H1 (cell line): Measurements from ENCODE around the gene AFF2. TPM values are rescaled to one million over a fixed set of nuclear protein-coding genes. Genes with fewer than 3 reads are reported as not detected.

Source experiments
- CTCF ChIA-PET: fragments of 300-600 bp; sonication (Branson Sonifier 250); formaldehyde crosslinking; loops from one replicate; lab custom pipeline; 2021; ENCODE audit not compliant: partially characterized antibody; lab: Charles Lee
- POLR2A ChIA-PET: fragments of 300-600 bp; sonication (Branson Sonifier 250); formaldehyde crosslinking; loops from one replicate; lab custom pipeline; 2021; ENCODE audit warnings: inconsistent platforms; ENCODE audit not compliant: partially characterized antibody; lab: Charles Lee
- DNase-seq, 2 experiments: peaks; one replicate each; pipeline versions ENCODE4 v3.0.0 to v3.0.0-alpha.2; 2010 to 2022; ENCODE audit warnings: low spot score in 2 of 2, low read depth in 1 of 2, mixed read lengths in 1 of 2
- FAIRE-seq: peaks from 2 replicates; lab custom pipeline; 2011; peaks lifted over from hg19 to GRCh38; lab: Jason Lieb, UNC
- H2AFZ ChIP-seq: 2 replicates; pipeline ENCODE4 v1.8.1; 2012; ENCODE audit warnings: low read length, inconsistent platforms
- H2AK5ac ChIP-seq: 2 replicates; pipeline ENCODE4 v1.6.1; 2013; ENCODE audit warnings: low read depth, low read length
- H2BK120ac ChIP-seq: replicated peaks from 2 replicates; pipeline ENCODE3; 2013; ENCODE audit warnings: low read depth, low read length, inconsistent platforms
- H2BK12ac ChIP-seq: 2 replicates; pipeline ENCODE4 v1.6.1; 2013; ENCODE audit warnings: low read depth, low read length
- H2BK15ac ChIP-seq: 2 replicates; pipeline ENCODE4 v1.6.1; 2013; ENCODE audit warnings: low read length
- H2BK20ac ChIP-seq: 2 replicates; pipeline ENCODE4 v1.6.1; 2013; ENCODE audit warnings: low read length
- H2BK5ac ChIP-seq: 2 replicates; pipeline ENCODE4 v1.6.1; 2013; ENCODE audit warnings: low read depth, low read length
- H3K14ac ChIP-seq: 2 replicates; pipeline ENCODE4 v1.6.1; 2013; ENCODE audit warnings: inconsistent platforms; ENCODE audit not compliant: insufficient read length
- H3K18ac ChIP-seq: 2 replicates; pipeline ENCODE4 v1.6.1; 2013; ENCODE audit warnings: low read length; ENCODE audit errors: extremely low read depth
- H3K23ac ChIP-seq: 2 replicates; pipeline ENCODE4 v1.6.1; 2013; ENCODE audit warnings: inconsistent platforms; ENCODE audit not compliant: insufficient read length
- H3K23me2 ChIP-seq: 2 replicates; pipeline ENCODE4 v1.6.1; 2013; ENCODE audit warnings: low read depth, low read length
- H3K27ac ChIP-seq: 2 replicates; pipeline ENCODE4 v1.6.1; 2011; ENCODE audit warnings: low read depth, low read length, inconsistent platforms
- H3K27me3 ChIP-seq, 4 experiments: replicated peaks in 1 of 4; 1 replicate in 1 of 4; 2 replicates in 3 of 4; pipeline versions ENCODE4 v1.6.1 to v1.8.1; 2011 to 2013; ENCODE audit warnings: low read length in 3 of 4, mild to moderate bottlenecking in 3 of 4, inconsistent platforms in 2 of 4, mixed read lengths in 2 of 4, moderate library complexity in 1 of 4; ENCODE audit not compliant: control insufficient read depth in 3 of 4, insufficient read depth in 3 of 4; ENCODE audit errors: extremely low read depth in 1 of 4
- H3K36me3 ChIP-seq, 4 experiments: 2 replicates each; pipeline versions ENCODE4 v1.6.1 to v1.8.1; 2011 to 2013; ENCODE audit warnings: mild to moderate bottlenecking in 4 of 4, low read length in 3 of 4, moderate library complexity in 2 of 4, control low read depth in 1 of 4, inconsistent platforms in 1 of 4; ENCODE audit not compliant: insufficient read depth in 4 of 4, control insufficient read depth in 2 of 4
- H3K4ac ChIP-seq: replicated peaks from 2 replicates; pipeline ENCODE3; 2013; ENCODE audit warnings: low read length, low read depth, mixed read lengths, inconsistent platforms; ENCODE audit not compliant: insufficient read length
- H3K4me1 ChIP-seq, 4 experiments: replicated peaks in 1 of 4; 1 replicate in 1 of 4; 2 replicates in 3 of 4; pipeline versions ENCODE4 v1.6.1 to v1.8.1; 2011 to 2013; ENCODE audit warnings: low read length in 3 of 4, inconsistent platforms in 2 of 4, mixed read lengths in 1 of 4; ENCODE audit not compliant: insufficient read depth in 4 of 4, control insufficient read depth in 3 of 4
- H3K4me2 ChIP-seq, 2 experiments: 2 replicates each; pipeline versions ENCODE4 v1.6.1 to v1.8.1; 2011 to 2013; ENCODE audit warnings: low read depth in 2 of 2, low read length in 2 of 2, control low read depth in 1 of 2, inconsistent platforms in 1 of 2, mild to moderate bottlenecking in 1 of 2; ENCODE audit not compliant: insufficient read depth in 1 of 2
- H3K4me3 ChIP-seq, 4 experiments: fragments of 200-600, 300-600 bp in 1 of 4; sonication (generic), shearing (Covaris generic), sonication (Bioruptor Twin) in 1 of 4; 2 replicates each; pipeline versions ENCODE4 v1.5.1 to v1.8.1; 2011 to 2016; ENCODE audit warnings: low read length in 4 of 4, low read depth in 3 of 4, control low read depth in 2 of 4, inconsistent platforms in 2 of 4, mild to moderate bottlenecking in 2 of 4, mixed read lengths in 1 of 4, moderate library complexity in 1 of 4; ENCODE audit not compliant: insufficient read depth in 2 of 4; ENCODE audit errors: extremely low read depth in 1 of 4
- H3K56ac ChIP-seq: replicated peaks from 2 replicates; pipeline ENCODE3; 2013; ENCODE audit warnings: low read depth, mild to moderate bottlenecking, mixed read lengths, low read length, inconsistent platforms; ENCODE audit not compliant: insufficient read length
- H3K79me1 ChIP-seq: 2 replicates; pipeline ENCODE4 v1.6.1; 2013; ENCODE audit warnings: low read depth, low read length, control low read depth
- H3K79me2 ChIP-seq, 2 experiments: 2 replicates each; pipeline versions ENCODE4 v1.6.1 to v1.8.1; 2012 to 2013; ENCODE audit warnings: low read length in 2 of 2, mild to moderate bottlenecking in 2 of 2, inconsistent platforms in 1 of 2; ENCODE audit not compliant: insufficient read depth in 2 of 2, control insufficient read depth in 1 of 2
- H3K9ac ChIP-seq, 4 experiments: replicated peaks in 1 of 4; 1 replicate in 1 of 4; 2 replicates in 3 of 4; pipeline versions ENCODE4 v1.6.1 to v1.8.1; 2011 to 2013; ENCODE audit warnings: low read depth in 3 of 4, low read length in 3 of 4, control low read depth in 2 of 4, mild to moderate bottlenecking in 2 of 4, moderate library complexity in 2 of 4, inconsistent platforms in 1 of 4; ENCODE audit errors: extremely low read depth in 1 of 4
- H3K9me3 ChIP-seq, 2 experiments: 2 replicates each; pipeline versions ENCODE4 v1.6.1 to v1.8.1; 2012 to 2013; ENCODE audit warnings: mild to moderate bottlenecking in 2 of 2, moderate library complexity in 2 of 2, control low read depth in 1 of 2, inconsistent platforms in 1 of 2, low read depth in 1 of 2, low read length in 1 of 2, mixed read lengths in 1 of 2; ENCODE audit not compliant: insufficient read depth in 2 of 2
- H4K20me1 ChIP-seq, 2 experiments: replicated peaks in 1 of 2; 2 replicates each; pipeline versions ENCODE3 to v1.8.1; 2011 to 2013; ENCODE audit warnings: inconsistent platforms in 2 of 2, low read length in 2 of 2, mild to moderate bottlenecking in 1 of 2; ENCODE audit not compliant: insufficient read depth in 2 of 2, control insufficient read depth in 1 of 2
- H4K5ac ChIP-seq: 2 replicates; pipeline ENCODE4 v1.6.1; 2013; ENCODE audit warnings: low read length, low read depth, mixed read lengths, inconsistent platforms; ENCODE audit not compliant: insufficient read length
- H4K8ac ChIP-seq: 2 replicates; pipeline ENCODE4 v1.8.0; 2013; ENCODE audit warnings: mild to moderate bottlenecking, moderate library complexity, low read length, inconsistent platforms; ENCODE audit not compliant: insufficient read depth; ENCODE audit errors: extremely low read depth
- H4K91ac ChIP-seq: replicated peaks from 2 replicates; pipeline ENCODE3; 2013; ENCODE audit warnings: low read length, mixed read lengths, inconsistent platforms; ENCODE audit not compliant: insufficient read length
- KDM1A ChIP-seq: fragments of 200-600, 300-600 bp; sonication (generic); IDR thresholded peaks from 2 replicates; pipeline ENCODE4 v1.7.1; 2016; ENCODE audit warnings: mild to moderate bottlenecking, low read length, borderline replicate concordance
- NRF1 ChIP-seq: IDR thresholded peaks from 2 replicates; pipeline ENCODE4 v1.6.1; 2011; ENCODE audit warnings: mild to moderate bottlenecking, low read depth, low read length, improper control_type of control experiment
- RNF2 ChIP-seq: fragments of 200-900, 300-1000 bp; sonication (generic); IDR thresholded peaks from 2 replicates; pipeline ENCODE4 v1.7.1; 2016; ENCODE audit warnings: borderline replicate concordance, low read depth, mild to moderate bottlenecking, antibody characterized with exemption, low read length; ENCODE audit not compliant: poor library complexity, severe bottlenecking; ENCODE audit errors: missing control alignments
- SP4 ChIP-seq: IDR thresholded peaks from 2 replicates; pipeline ENCODE4 v1.6.1; 2012; ENCODE audit warnings: low read length, inconsistent platforms
- ZNF274 ChIP-seq: IDR thresholded peaks from 2 replicates; pipeline ENCODE4 v1.7.0; 2012; ENCODE audit warnings: low read length, borderline replicate concordance; ENCODE audit errors: extremely low read depth
- whole genome bisulfite sequencing, 2 experiments: shearing (Covaris generic) in 1 of 2; methylation state at CpG; one replicate each; pipeline versions ENCODE4 v1.1.6 to v1.1.7; 2013 to 2015; ENCODE audit warnings: low lambda C conversion rate in 2 of 2, mixed read lengths in 2 of 2, inconsistent platforms in 1 of 2, low coverage in 1 of 2, missing lambda C conversion rate in 1 of 2; ENCODE audit not compliant: insufficient replicate concordance in 2 of 2, insufficient coverage in 1 of 2, insufficient read length in 1 of 2; ENCODE audit errors: extremely low coverage in 1 of 2, missing lambda C conversion rate in 1 of 2; 5-methylcytosine and 5-hydroxymethylcytosine counted together
- polyA plus RNA-seq, 7 experiments: library from polyadenylated mRNA; depleted of rRNA in 3 of 7; stranded (reverse) in 5 of 7; unstranded in 2 of 7; fragments of >200 nt in 5 of 7; fragments of 200-250 nt in 2 of 7; gene quantifications; 1 replicate in 5 of 7; 2 replicates in 1 of 7; 4 replicates in 1 of 7; pipeline versions ENCODE4 v1.2.1 to v1.2.3, GENCODE V29; 2011 to 2013; ENCODE audit warnings: missing spikeins in 2 of 7, mixed read lengths in 2 of 7
- total RNA-seq: library from RNA; stranded (reverse); fragmentation: NEBNext Ultra II Directional; extraction: Animal tissue kit (Norgen Biotek cat#: 25700); gene quantifications from 2 replicates; pipeline ENCODE4 v1.2.1, GENCODE V29; 2021

Gene AFF2
- total and polyA plus RNA-seq, 2 of the 8 experiments (the other 6 are each of a cell fraction or from before 2014, with no cell fraction given): 2.0 to 7.3 TPM

DNA sequence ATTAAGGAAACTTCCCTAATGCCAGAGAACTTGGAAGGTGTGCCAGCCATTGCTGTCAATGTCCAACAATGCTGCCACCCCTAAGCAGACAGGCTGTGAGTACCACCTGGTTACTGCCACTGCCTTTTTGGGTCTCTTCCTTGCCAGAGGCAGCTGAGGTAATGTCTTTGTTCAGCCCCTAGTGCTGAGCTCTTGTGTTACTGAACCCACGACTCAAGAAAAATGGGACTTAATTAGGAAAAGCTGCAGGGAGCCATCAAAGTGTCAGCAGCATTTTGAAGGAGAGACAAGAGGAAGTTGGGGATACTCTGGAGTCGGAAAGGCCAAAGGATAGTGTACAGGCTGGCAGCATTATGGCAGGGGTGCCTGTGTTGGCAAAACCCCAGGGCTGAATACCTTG lies 283.7 kb downstream of the AFF2 start:
- Histone ChIP-seq H3K27ac (no peak overlapping the region), H3K23ac (no peak overlapping the region), H2BK12ac (no peak overlapping the region), H3K79me1 (no peaks in the 10 kb centered on the region), H3K4me3 (no peak overlapping the region), H3K27me3 (no peaks in the 10 kb centered on the region), H2AFZ (no peak overlapping the region), H3K14ac (no peak overlapping the region), H3K4me2 (peak overlapping the region in 1 of 2 experiments; percentile 34; a peak in 1 of 4 replicates), H4K8ac (no peak overlapping the region), H3K56ac (no peak overlapping the region), H3K4ac (no peak overlapping the region), H2BK15ac (no peak overlapping the region), H2AK5ac (no peak overlapping the region)
- FAIRE-seq (no peak), DNase-seq (no peak)
- TF ChIP-seq SP4: no peak
- no peak for TF ChIP-seq NRF1
- no peak for TF ChIP-seq KDM1A
- no peak for TF ChIP-seq RNF2
- TF ChIP-seq ZNF274: no peak
- TF ChIP-seq, all 59 proteins: peak for 0
- Histone ChIP-seq H3K36me3 (no peaks in the 10 kb centered on the region), H3K9me3 (no peaks in the 10 kb centered on the region), H3K18ac (no peak overlapping the region; the same call in 1 of the 2 replicates), H2BK5ac (no peak overlapping the region), H2BK120ac (no peak overlapping the region), H4K20me1 (no peaks in the 10 kb centered on the region), H3K79me2 (no peaks in the 10 kb centered on the region), H3K9ac (no peak overlapping the region), H2BK20ac (no peak overlapping the region), H3K4me1 (peaks cover 0 to 7% (median 4%) of the 10 kb centered on the region in 4 experiments; a peak in 4 of 7 replicates), H4K5ac (no peak overlapping the region), H3K23me2 (no peaks in the 10 kb centered on the region), H4K91ac (no peak overlapping the region)
- POLR2A ChIA-PET: interaction anchor here (1.4 kb wide), 1 partner anchor 14 kb away, joined by 3 read pairs; no protein-coding TSS in a partner anchor
- 60% methylated on average over 1 of the region's 2 CpGs; no CpG with 5 or more reads in 1 of the 2 experiments for WGBS, 2 experiments
- CTCF ChIA-PET: no interaction called here
